ENCODE results near the gene EHMT1.

Gene EHMT1

GRCh38 chr9:137614631-137615386 lies 4.0 kb upstream of the EHMT1 start (continued):
- TF ChIP-seq CSRNP3 (CRISPR knock-in tag; IDR thresholded peaks at IDR 0.05) = no peak
- no peak for TF ChIP-seq GLIS3 (CRISPR knock-in tag; IDR thresholded peaks at IDR 0.05)
- TF ChIP-seq POU6F1 (CRISPR knock-in tag; IDR thresholded peaks at IDR 0.05; ENCODE audit: borderline replicate concordance, low read depth) = no peak
- TF ChIP-seq ESRRG (CRISPR knock-in tag; IDR thresholded peaks at IDR 0.05) = no peak
- TF ChIP-seq CREB5 (CRISPR knock-in tag; IDR thresholded peaks at IDR 0.05; ENCODE audit: low read depth) = no peak
- no peak for TF ChIP-seq ISL1 (CRISPR knock-in tag; IDR thresholded peaks at IDR 0.05)
- no peak for TF ChIP-seq TCF4 (CRISPR knock-in tag; IDR thresholded peaks at IDR 0.05; ENCODE audit: borderline replicate concordance)
- no peak for TF ChIP-seq TOX (CRISPR knock-in tag; IDR thresholded peaks at IDR 0.05; ENCODE audit: borderline replicate concordance)
- TF ChIP-seq ZC3H10 (CRISPR knock-in tag; IDR thresholded peaks at IDR 0.05) = no peak
- no peak for TF ChIP-seq ZNF8 (CRISPR knock-in tag; IDR thresholded peaks at IDR 0.05)
- no peak for TF ChIP-seq PPARA (CRISPR knock-in tag; IDR thresholded peaks at IDR 0.05; ENCODE audit: borderline replicate concordance)
- TF ChIP-seq OSR1 (CRISPR knock-in tag; IDR thresholded peaks at IDR 0.05) = no peak
- TF ChIP-seq ARNTL (CRISPR knock-in tag; IDR thresholded peaks at IDR 0.05; ENCODE audit: borderline replicate concordance, low read depth) = no peak

GRCh38 chr9:137615387-137615871 lies 3.4 kb upstream of the EHMT1 start:
- TF ChIP-seq ZFP30 (CRISPR knock-in tag; IDR thresholded peaks at IDR 0.05) (no peak), RARB (CRISPR knock-in tag; IDR thresholded peaks at IDR 0.05) (no peak)
- no peak for ATAC-seq

- ATAC-seq = peak; percentile 46
- TF ChIP-seq ISL1 (CRISPR knock-in tag; IDR thresholded peaks at IDR 0.05) = no peak
- no peak for TF ChIP-seq CSDC2 (CRISPR knock-in tag; IDR thresholded peaks at IDR 0.05)
- TF ChIP-seq TOX (CRISPR knock-in tag; IDR thresholded peaks at IDR 0.05; ENCODE audit: borderline replicate concordance) = no peak
- TF ChIP-seq PATZ1 (CRISPR knock-in tag; IDR thresholded peaks at IDR 0.05; ENCODE audit: borderline replicate concordance) = no peak
- no peak for TF ChIP-seq ZFP3 (CRISPR knock-in tag; IDR thresholded peaks at IDR 0.05)
- TF ChIP-seq OSR1 (CRISPR knock-in tag; IDR thresholded peaks at IDR 0.05) = no peak
- no peak for TF ChIP-seq BACH2 (CRISPR knock-in tag; IDR thresholded peaks at IDR 0.05; ENCODE audit: borderline replicate concordance)
- TF ChIP-seq ZC3H10 (CRISPR knock-in tag; IDR thresholded peaks at IDR 0.05) = no peak
- TF ChIP-seq TSHZ2 (CRISPR knock-in tag; IDR thresholded peaks at IDR 0.05) = no peak
- no peak for TF ChIP-seq ZFP30 (CRISPR knock-in tag; IDR thresholded peaks at IDR 0.05)
- TF ChIP-seq ZNF8 (CRISPR knock-in tag; IDR thresholded peaks at IDR 0.05) = no peak
- no peak for TF ChIP-seq TCF4 (CRISPR knock-in tag; IDR thresholded peaks at IDR 0.05; ENCODE audit: borderline replicate concordance)
- TF ChIP-seq ZNF565 (CRISPR knock-in tag; conservative IDR thresholded peaks at IDR 0.05; ENCODE audit: low read depth) = no peak
- no peak for TF ChIP-seq CREB5 (CRISPR knock-in tag; IDR thresholded peaks at IDR 0.05; ENCODE audit: low read depth)
- no peak for TF ChIP-seq PPARA (CRISPR knock-in tag; IDR thresholded peaks at IDR 0.05; ENCODE audit: borderline replicate concordance)
- TF ChIP-seq ZNF70 (CRISPR knock-in tag; IDR thresholded peaks at IDR 0.05) = no peak
- no peak for TF ChIP-seq CSRNP3 (CRISPR knock-in tag; IDR thresholded peaks at IDR 0.05)
- TF ChIP-seq RARB (CRISPR knock-in tag; IDR thresholded peaks at IDR 0.05) = no peak
These were observed 639 bp downstream of the EHMT1 start for GRCh38 chr9:137619240-137620047.
